ENCODE data around the gene PTH2.
A peak's percentile ranks its signal among the peaks of the same experiment; 100 is the strongest.

Gene PTH2

DNA sequence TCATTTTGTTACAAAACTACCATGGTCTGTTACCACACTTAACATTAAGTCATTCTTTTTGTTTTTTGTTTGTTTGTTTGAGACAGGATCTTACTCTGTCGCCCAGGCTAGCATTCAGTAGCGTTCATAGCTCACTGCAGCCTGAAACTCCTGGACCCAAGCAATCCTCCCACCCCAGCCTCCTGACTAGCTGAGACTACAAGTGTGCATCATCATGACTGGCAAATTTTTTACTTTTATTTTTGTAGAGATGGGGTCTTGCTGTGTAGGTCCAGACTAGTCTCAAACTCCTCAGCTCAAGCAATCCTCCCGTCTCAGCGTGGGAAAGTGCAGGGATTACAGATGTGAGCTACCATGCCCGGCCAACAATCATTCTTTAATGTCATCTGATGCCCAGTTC is 33.1 kb upstream of the PTH2 start:
- TF ChIP-seq, protein P1, sequence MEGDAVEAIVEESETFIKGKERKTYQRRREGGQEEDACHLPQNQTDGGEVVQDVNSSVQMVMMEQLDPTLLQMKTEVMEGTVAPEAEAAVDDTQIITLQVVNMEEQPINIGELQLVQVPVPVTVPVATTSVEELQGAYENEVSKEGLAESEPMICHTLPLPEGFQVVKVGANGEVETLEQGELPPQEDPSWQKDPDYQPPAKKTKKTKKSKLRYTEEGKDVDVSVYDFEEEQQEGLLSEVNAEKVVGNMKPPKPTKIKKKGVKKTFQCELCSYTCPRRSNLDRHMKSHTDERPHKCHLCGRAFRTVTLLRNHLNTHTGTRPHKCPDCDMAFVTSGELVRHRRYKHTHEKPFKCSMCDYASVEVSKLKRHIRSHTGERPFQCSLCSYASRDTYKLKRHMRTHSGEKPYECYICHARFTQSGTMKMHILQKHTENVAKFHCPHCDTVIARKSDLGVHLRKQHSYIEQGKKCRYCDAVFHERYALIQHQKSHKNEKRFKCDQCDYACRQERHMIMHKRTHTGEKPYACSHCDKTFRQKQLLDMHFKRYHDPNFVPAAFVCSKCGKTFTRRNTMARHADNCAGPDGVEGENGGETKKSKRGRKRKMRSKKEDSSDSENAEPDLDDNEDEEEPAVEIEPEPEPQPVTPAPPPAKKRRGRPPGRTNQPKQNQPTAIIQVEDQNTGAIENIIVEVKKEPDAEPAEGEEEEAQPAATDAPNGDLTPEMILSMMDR (IDR thresholded peaks at IDR 0.05; ENCODE audit: borderline replicate concordance, control extremely low read depth, extremely low read depth, insufficient read depth, missing control alignments) = no peak

GRCh38 chr19:49455773-49456172 is 32.5 kb upstream of the PTH2 start:
- TF ChIP-seq, protein P1 (IDR thresholded peaks at IDR 0.05; ENCODE audit: borderline replicate concordance, control extremely low read depth, extremely low read depth, insufficient read depth, missing control alignments) = no peak
- DNase-seq (ENCODE audit: low spot score) = no peak
- in situ Hi-C loops (cut with MboI; ENCODE audit: low sequenced_read_pairs, unreplicated experiment) = no loop called here

More for the DNA sequence above, 33.1 kb upstream of the PTH2 start:
- in situ Hi-C loops (cut with MboI; ENCODE audit: low sequenced_read_pairs, unreplicated experiment) = no loop called here
- DNase-seq (ENCODE audit: low spot score) = no peak

- in situ Hi-C loops (cut with MboI; ENCODE audit: low sequenced_read_pairs, unreplicated experiment) = no loop called here
- DNase-seq (ENCODE audit: low spot score) = no peak
- TF ChIP-seq, protein P1 (IDR thresholded peaks at IDR 0.05; ENCODE audit: borderline replicate concordance, control extremely low read depth, extremely low read depth, insufficient read depth, missing control alignments) = no peak
These were observed 30.6 kb upstream of the PTH2 start for GRCh38 chr19:49453757-49454240.

DNA sequence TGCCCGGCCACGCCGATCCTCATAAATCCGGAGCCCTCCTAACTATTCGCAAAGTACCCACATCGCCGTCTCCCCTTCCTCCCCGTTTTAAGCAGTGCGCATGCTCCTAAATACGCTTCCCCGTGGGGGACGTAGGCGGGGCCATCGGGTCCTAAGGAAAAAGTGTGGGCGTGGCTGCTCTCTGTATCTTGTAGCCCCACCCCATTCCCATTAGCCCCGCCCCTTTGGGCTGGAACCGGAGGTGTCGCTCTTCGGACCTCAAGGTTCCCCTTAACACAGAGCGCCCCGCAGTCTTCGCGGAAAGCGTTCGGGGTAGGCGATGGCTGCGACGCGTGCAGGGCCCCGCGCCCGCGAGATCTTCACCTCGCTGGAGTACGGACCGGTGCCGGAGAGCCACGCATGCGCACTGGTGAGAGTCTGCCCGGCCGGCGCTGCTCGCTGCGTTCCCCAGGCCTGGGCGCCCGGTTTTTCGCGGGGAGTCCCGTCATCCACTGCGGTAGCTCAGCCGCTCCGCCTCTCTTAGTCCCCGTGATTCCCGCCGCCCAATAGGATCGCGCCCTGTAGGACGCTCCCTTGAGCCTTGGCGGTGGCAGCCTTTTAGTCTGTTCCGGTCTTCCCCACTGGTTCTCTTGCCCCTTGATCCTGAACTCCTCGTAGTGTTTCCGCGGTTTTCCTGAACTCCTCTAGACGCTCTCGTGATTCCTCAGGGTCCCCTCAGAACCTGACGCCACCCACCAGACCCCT is 29.9 kb upstream of the PTH2 start, which contains the start of gene ALDH16A1:
Gene ALDH16A1 (plus strand): TSS at position 213 of the 744 bp plus-strand sequence. CDS start 107 bp downstream, at position 320.
- DNase-seq (ENCODE audit: low spot score) = peak; percentile 95
- TF ChIP-seq, protein P1 (IDR thresholded peaks at IDR 0.05; ENCODE audit: borderline replicate concordance, control extremely low read depth, extremely low read depth, insufficient read depth, missing control alignments) = no peak
- in situ Hi-C loops (cut with MboI; ENCODE audit: low sequenced_read_pairs, unreplicated experiment) = no loop called here

GRCh38 chr19:49451430-49452181 is 28.4 kb upstream of the PTH2 start, which contains the start of gene PIH1D1:
PIH1D1 (minus strand) TSS chr19:49451814; CDS start chr19:49451574, 240 bp downstream.
- DNase-seq (ENCODE audit: low spot score) = peak; percentile 91
- TF ChIP-seq, protein P1 (IDR thresholded peaks at IDR 0.05; ENCODE audit: borderline replicate concordance, control extremely low read depth, extremely low read depth, insufficient read depth, missing control alignments) = no peak
- in situ Hi-C loops (cut with MboI; ENCODE audit: low sequenced_read_pairs, unreplicated experiment) = no loop called here

GRCh38 chr19:49450405-49450804 is 27.2 kb upstream of the PTH2 start:
- DNase-seq (ENCODE audit: low spot score) = no peak
- in situ Hi-C loops (cut with MboI; ENCODE audit: low sequenced_read_pairs, unreplicated experiment) = no loop called here
- TF ChIP-seq, protein P1 (IDR thresholded peaks at IDR 0.05; ENCODE audit: borderline replicate concordance, control extremely low read depth, extremely low read depth, insufficient read depth, missing control alignments) = no peak

All from GM13976 (cell line).